IMR-90 (cell line): ENCODE measurements around the gene ABCG4. TPM values are rescaled to one million over a fixed set of nuclear protein-coding genes. Genes with fewer than 3 reads are reported as not detected.

Experiments
- ATAC-seq: fragments of 200-7000 bp; cut with Tn5 transposase; 2 replicates; pipeline ENCODE4 v1.9.1; 2020; ENCODE audit warnings: low read depth, mild to moderate bottlenecking, moderate library complexity
- BruUV-seq: library from RNA; stranded (reverse); fragments of 400-500 nt; replicated peaks from 2 replicates; lab custom pipeline; 2021; lab: Mats Ljungman, UMichigan
- CTCF ChIA-PET: fragments of 300-600 bp; formaldehyde crosslinking; extraction: SDS; loops from one replicate; lab custom pipeline; 2021; ENCODE audit warnings: antibody characterized with exemption; lab: Yijun Ruan, JAX
- POLR2A ChIA-PET: fragments of 300-600 bp; sonication (Branson Sonifier 250); formaldehyde crosslinking; loops from one replicate; lab custom pipeline; 2022; ENCODE audit warnings: antibody characterized with exemption; ENCODE audit not compliant: unreplicated experiment; lab: Charles Lee
- DNase-seq: peaks from one replicate; pipeline ENCODE4 v3.0.0; 2013
- H2AFZ ChIP-seq: replicated peaks from 2 replicates; pipeline ENCODE3; 2013; ENCODE audit warnings: low read length, mild to moderate bottlenecking; ENCODE audit not compliant: poor library complexity
- H2AK5ac ChIP-seq: 2 replicates; pipeline ENCODE4 v1.6.1; 2013; ENCODE audit warnings: low read depth, low read length, inconsistent platforms
- H2AK9ac ChIP-seq: replicated peaks from 2 replicates; pipeline ENCODE3; 2013; ENCODE audit warnings: mild to moderate bottlenecking, low read depth, low read length, moderate library complexity; ENCODE audit not compliant: poor library complexity
- H2BK120ac ChIP-seq: 2 replicates; pipeline ENCODE4 v1.6.1; 2013; ENCODE audit warnings: low read depth, low read length, inconsistent platforms
- H2BK15ac ChIP-seq: 3 replicates; pipeline ENCODE4 v1.6.1; 2013; ENCODE audit warnings: low read depth, low read length, inconsistent platforms
- H2BK20ac ChIP-seq: 2 replicates; pipeline ENCODE4 v1.6.1; 2013; ENCODE audit warnings: low read depth, mild to moderate bottlenecking, inconsistent platforms, low read length, moderate library complexity
- H2BK5ac ChIP-seq: 2 replicates; pipeline ENCODE4 v1.6.1; 2013; ENCODE audit warnings: mild to moderate bottlenecking, low read depth, low read length, inconsistent platforms; ENCODE audit not compliant: poor library complexity, severe bottlenecking
- H3K14ac ChIP-seq: replicated peaks from 2 replicates; pipeline ENCODE4 v1.6.1; 2013; ENCODE audit warnings: low read depth, low read length, inconsistent platforms
- H3K18ac ChIP-seq: 2 replicates; pipeline ENCODE4 v1.6.1; 2013; ENCODE audit warnings: low read depth, low read length, control low read depth
- H3K23ac ChIP-seq: 2 replicates; pipeline ENCODE4 v1.6.1; 2013; ENCODE audit warnings: low read depth, low read length, inconsistent platforms
- H3K27ac ChIP-seq: 2 replicates; pipeline ENCODE4 v1.5.1; 2013; ENCODE audit warnings: mild to moderate bottlenecking, control low read depth, low read length; ENCODE audit not compliant: insufficient read depth
- H3K27me3 ChIP-seq: 2 replicates; pipeline ENCODE4 v1.6.1; 2013; ENCODE audit warnings: low read length; ENCODE audit not compliant: control insufficient read depth, insufficient read depth
- H3K36me3 ChIP-seq: 2 replicates; pipeline ENCODE4 v1.6.1; 2013; ENCODE audit warnings: low read length, mixed read lengths; ENCODE audit not compliant: control insufficient read depth, insufficient read depth
- H3K4ac ChIP-seq: 2 replicates; pipeline ENCODE4 v1.6.1; 2013; ENCODE audit warnings: low read depth, low read length, inconsistent platforms
- H3K4me1 ChIP-seq: 2 replicates; pipeline ENCODE4 v1.6.1; 2013; ENCODE audit warnings: low read length, mixed read lengths; ENCODE audit not compliant: control insufficient read depth, insufficient read depth
- H3K4me2 ChIP-seq: 2 replicates; pipeline ENCODE4 v1.6.1; 2013; ENCODE audit warnings: low read depth, mild to moderate bottlenecking, control low read depth, low read length, moderate library complexity
- H3K4me3 ChIP-seq: 2 replicates; pipeline ENCODE4 v1.5.1; 2013; ENCODE audit warnings: low read depth, mild to moderate bottlenecking, control low read depth, low read length, moderate library complexity; ENCODE audit not compliant: insufficient read depth
- H3K56ac ChIP-seq: 2 replicates; pipeline ENCODE4 v1.6.1; 2013; ENCODE audit warnings: low read length, inconsistent platforms; ENCODE audit not compliant: insufficient read depth; ENCODE audit errors: extremely low read depth
- H3K79me1 ChIP-seq, 2 experiments: 2 replicates each; pipeline ENCODE4 v1.6.1; 2013; ENCODE audit warnings: low read length in 2 of 2, inconsistent platforms in 1 of 2, low read depth in 1 of 2
- H3K9ac ChIP-seq: 2 replicates; pipeline ENCODE4 v1.6.1; 2013; ENCODE audit warnings: low read depth, low read length, control low read depth
- H3K9me1 ChIP-seq: 2 replicates; pipeline ENCODE4 v1.6.1; 2013; ENCODE audit warnings: low read length, inconsistent platforms; ENCODE audit not compliant: insufficient read depth
- H3K9me3 ChIP-seq: 2 replicates; pipeline ENCODE4 v1.6.1; 2013; ENCODE audit warnings: low read length; ENCODE audit not compliant: control insufficient read depth, insufficient read depth
- H4K20me1 ChIP-seq: 2 replicates; pipeline ENCODE4 v1.6.1; 2013; ENCODE audit warnings: low read length, inconsistent platforms; ENCODE audit not compliant: insufficient read depth
- H4K5ac ChIP-seq: 2 replicates; pipeline ENCODE4 v1.6.1; 2013; ENCODE audit warnings: mild to moderate bottlenecking, low read depth, low read length, control low read depth
- H4K8ac ChIP-seq, 2 experiments: 2 replicates each; pipeline ENCODE4 v1.6.1; 2013; ENCODE audit warnings: low read depth in 2 of 2, low read length in 2 of 2, control low read depth in 1 of 2, inconsistent platforms in 1 of 2
- H4K91ac ChIP-seq: 2 replicates; pipeline ENCODE4 v1.6.1; 2013; ENCODE audit warnings: low read depth, low read length, inconsistent platforms; ENCODE audit not compliant: insufficient read depth
- RCOR1 ChIP-seq: IDR thresholded peaks from 2 replicates; pipeline ENCODE4 v1.6.1; 2012; ENCODE audit warnings: mild to moderate bottlenecking, low read length, improper control_type of control experiment; ENCODE audit not compliant: insufficient replicate concordance
- WGBS, 2 experiments: methylation state at CpG; one replicate each; pipeline versions ENCODE4 v1.1.5 to v1.1.7; 2013; ENCODE audit warnings: missing lambda C conversion rate in 2 of 2; ENCODE audit not compliant: insufficient read length in 1 of 2; ENCODE audit errors: extremely low coverage in 2 of 2; 5-methylcytosine and 5-hydroxymethylcytosine counted together
- dilution Hi-C: fragments of 300-500 bp; cut with HindIII; formaldehyde crosslinking; loops from one replicate; pipeline ENCODE4 v1.14.3; 2018; ENCODE audit warnings: low sequenced_read_pairs; ENCODE audit not compliant: unreplicated experiment
- in situ Hi-C: fragments of 300-500 bp; cut with MboI; formaldehyde crosslinking; loops from 3 replicates; pipeline ENCODE4 v1.14.3; 2019; ENCODE audit warnings: low sequenced_read_pairs, inconsistent platforms, mixed read lengths
- intact Hi-C: fragments of 100-400 bp; cut with micrococcal nuclease; formaldehyde crosslinking; loops from 2 replicates; pipeline ENCODE4 v1.10.0; 2022
- polyA plus RNA-seq, 3 experiments: library from polyadenylated mRNA; depleted of rRNA; stranded (reverse); fragments of >200 nt; gene quantifications; 2 replicates each; pipeline ENCODE4 v1.2.3, GENCODE V29; 2012; ENCODE audit warnings: low replicate concordance in 1 of 3
- total RNA-seq: library from RNA; depleted of rRNA; stranded (reverse); fragments of >200 nt; gene quantifications from 2 replicates; pipeline ENCODE4 v1.2.3, GENCODE V29; 2012

ABCG4 gene
- total and polyA plus RNA-seq, 2 of the 4 experiments (the other 2 are of a cell fraction): under 0.01 to 0.26 TPM

DNA sequence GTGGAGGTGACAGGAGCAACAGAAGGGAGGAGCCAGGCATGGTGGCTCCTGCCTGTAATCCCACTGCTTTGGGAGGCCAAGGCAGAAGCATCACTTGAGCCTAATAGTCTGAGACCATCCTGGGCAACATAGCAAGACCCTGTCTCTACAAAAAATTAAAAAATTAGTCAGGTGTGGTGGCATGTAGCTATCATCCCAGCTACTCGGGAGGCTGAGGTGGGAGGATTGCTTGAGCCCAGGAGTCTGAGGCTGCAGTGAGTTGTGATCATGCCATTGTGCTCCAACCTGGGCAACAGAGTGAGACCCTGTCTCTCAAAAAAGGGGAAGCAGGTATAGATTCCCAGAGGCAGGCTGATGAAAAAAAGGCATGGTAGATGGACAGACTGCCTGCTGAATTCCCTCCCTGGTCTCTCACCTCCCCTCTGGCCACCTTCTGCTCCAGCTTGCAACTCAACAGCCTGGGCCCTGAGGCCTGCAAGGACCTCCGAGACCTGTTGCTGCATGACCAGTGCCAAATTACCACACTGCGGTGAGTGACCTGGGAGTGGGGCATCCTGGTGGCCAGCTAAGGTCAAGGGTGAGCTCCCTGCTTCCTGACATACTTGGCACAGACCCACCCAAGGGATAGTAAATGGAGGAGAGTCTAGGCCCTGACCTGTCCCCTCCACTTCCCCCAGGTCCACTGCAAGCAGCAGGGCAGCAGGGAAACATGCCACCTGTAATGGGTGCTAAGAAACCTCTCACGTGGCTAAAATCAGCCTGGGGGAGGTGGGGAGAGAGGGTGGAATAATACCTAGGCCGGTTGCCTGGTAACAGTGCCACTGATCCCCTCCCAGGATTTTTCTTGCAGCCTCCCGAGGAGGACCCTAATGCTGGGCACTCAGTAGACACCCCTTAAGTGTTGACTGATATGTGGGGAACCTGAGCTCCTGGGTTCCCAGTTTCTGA, 32.2 kb downstream of the ABCG4 start:
- 80% methylated on average over 1 of the region's 6 CpGs; no CpG with 5 or more reads in 1 of the 2 experiments for WGBS, 2 experiments
- dilution Hi-C loops: no loop called here
- Histone ChIP-seq H2BK15ac (no peak overlapping the region), H3K4ac (no peak overlapping the region), H3K9ac (no peak overlapping the region), H2AK9ac (peak overlapping the region; percentile 42), H3K4me3 (no peak overlapping the region), H3K4me1 (no peaks in the 10 kb centered on the region; the same call in 1 of the 2 replicates), H3K4me2 (no peak overlapping the region), H3K23ac (no peak overlapping the region), H3K27ac (no peak overlapping the region), H3K36me3 (peaks cover 10% of the 10 kb centered on the region; the same call in 1 of the 2 replicates), H3K9me3 (no peaks in the 10 kb centered on the region), H2BK20ac (no peak overlapping the region), H4K20me1 (no peaks in the 10 kb centered on the region), H4K5ac (no peak overlapping the region), H3K9me1 (0 out of 2 replicates have a peak, but pooled peaks cover 8% of the 10 kb centered on the region), H4K91ac (no peak overlapping the region), H3K14ac (no peak overlapping the region), H3K27me3 (peaks cover 4% of the 10 kb centered on the region), H2BK120ac (no peak overlapping the region), H2BK5ac (no peak overlapping the region), H2AK5ac (no peak overlapping the region), H4K8ac (no peak overlapping the region), H3K79me1 (no peaks in the 10 kb centered on the region), H3K18ac (no peak overlapping the region), H3K56ac (no peak overlapping the region), H2AFZ (no peak overlapping the region)
- no peak for ATAC-seq
- in situ Hi-C loops: no loop called here
- DNase-seq: no peak
- intact Hi-C loops: no loop called here
- CTCF ChIA-PET: no interaction called here
- BruUV-seq: no TSS peak
- POLR2A ChIA-PET: no interaction called here
- TF ChIP-seq RCOR1: no peak
